Measurements from ENCODE around the gene TRIM5.

The TRIM5 gene

GRCh38 chr11:5646139-5646538, 38.7 kb downstream of the TRIM5 start:
- DNase-seq (ENCODE audit: extremely low read depth, insufficient read length), result no peak
- Histone ChIP-seq H3K36me3 (ENCODE audit: control insufficient read depth, insufficient read depth, low read length) (peaks cover 7% of the 10 kb centered on the region), H3K27me3 (replicated peaks; ENCODE audit: control insufficient read depth, insufficient read depth, low read length) (no peaks in the 10 kb centered on the region), H3K4me3 (replicated peaks; ENCODE audit: low read depth, low read length) (no peak overlapping the region)
- TF ChIP-seq, protein P1, sequence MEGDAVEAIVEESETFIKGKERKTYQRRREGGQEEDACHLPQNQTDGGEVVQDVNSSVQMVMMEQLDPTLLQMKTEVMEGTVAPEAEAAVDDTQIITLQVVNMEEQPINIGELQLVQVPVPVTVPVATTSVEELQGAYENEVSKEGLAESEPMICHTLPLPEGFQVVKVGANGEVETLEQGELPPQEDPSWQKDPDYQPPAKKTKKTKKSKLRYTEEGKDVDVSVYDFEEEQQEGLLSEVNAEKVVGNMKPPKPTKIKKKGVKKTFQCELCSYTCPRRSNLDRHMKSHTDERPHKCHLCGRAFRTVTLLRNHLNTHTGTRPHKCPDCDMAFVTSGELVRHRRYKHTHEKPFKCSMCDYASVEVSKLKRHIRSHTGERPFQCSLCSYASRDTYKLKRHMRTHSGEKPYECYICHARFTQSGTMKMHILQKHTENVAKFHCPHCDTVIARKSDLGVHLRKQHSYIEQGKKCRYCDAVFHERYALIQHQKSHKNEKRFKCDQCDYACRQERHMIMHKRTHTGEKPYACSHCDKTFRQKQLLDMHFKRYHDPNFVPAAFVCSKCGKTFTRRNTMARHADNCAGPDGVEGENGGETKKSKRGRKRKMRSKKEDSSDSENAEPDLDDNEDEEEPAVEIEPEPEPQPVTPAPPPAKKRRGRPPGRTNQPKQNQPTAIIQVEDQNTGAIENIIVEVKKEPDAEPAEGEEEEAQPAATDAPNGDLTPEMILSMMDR (IDR thresholded peaks at IDR 0.05; ENCODE audit: insufficient read depth, low read length, poor library complexity, severe bottlenecking), result no peak

DNA sequence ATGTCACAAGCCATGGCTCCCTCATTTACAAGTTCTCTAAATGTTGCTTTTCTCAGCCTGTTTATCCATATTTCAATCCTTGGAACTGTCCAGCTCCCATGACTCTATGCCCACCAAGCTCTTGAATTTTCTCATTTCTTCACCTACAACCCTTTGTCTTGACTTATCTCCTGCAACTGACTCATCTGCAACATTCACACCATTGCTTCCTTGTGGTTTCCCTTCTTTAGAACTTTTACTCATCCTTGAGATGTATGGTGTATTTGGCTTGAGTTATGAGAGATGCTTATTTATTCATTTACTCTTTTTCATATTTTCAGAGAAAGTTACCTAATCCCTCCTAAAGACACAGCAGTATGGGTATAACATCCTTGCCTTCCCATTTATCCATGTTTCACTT, 41.3 kb downstream of the TRIM5 start:
- DNase-seq (ENCODE audit: extremely low read depth, insufficient read length), result no peak
- no peak overlapping the region for H3K4me3 ChIP-seq (replicated peaks; ENCODE audit: low read depth, low read length)
- TF ChIP-seq, protein P1 (IDR thresholded peaks at IDR 0.05; ENCODE audit: insufficient read depth, low read length, poor library complexity, severe bottlenecking), result no peak
- no peaks in the 10 kb centered on the region for H3K27me3 ChIP-seq (replicated peaks; ENCODE audit: control insufficient read depth, insufficient read depth, low read length)
- peaks cover 7% of the 10 kb centered on the region for H3K36me3 ChIP-seq (ENCODE audit: control insufficient read depth, insufficient read depth, low read length)

GRCh38 chr11:5639953-5640352, 44.9 kb downstream of the TRIM5 start:
- no peaks in the 10 kb centered on the region for H3K27me3 ChIP-seq (replicated peaks; ENCODE audit: control insufficient read depth, insufficient read depth, low read length)
- peaks cover 7% of the 10 kb centered on the region for H3K36me3 ChIP-seq (ENCODE audit: control insufficient read depth, insufficient read depth, low read length)
- TF ChIP-seq, protein P1 (IDR thresholded peaks at IDR 0.05; ENCODE audit: insufficient read depth, low read length, poor library complexity, severe bottlenecking), result no peak
- DNase-seq (ENCODE audit: extremely low read depth, insufficient read length), result no peak
- H3K4me3 ChIP-seq (replicated peaks; ENCODE audit: low read depth, low read length), result no peak overlapping the region

DNA sequence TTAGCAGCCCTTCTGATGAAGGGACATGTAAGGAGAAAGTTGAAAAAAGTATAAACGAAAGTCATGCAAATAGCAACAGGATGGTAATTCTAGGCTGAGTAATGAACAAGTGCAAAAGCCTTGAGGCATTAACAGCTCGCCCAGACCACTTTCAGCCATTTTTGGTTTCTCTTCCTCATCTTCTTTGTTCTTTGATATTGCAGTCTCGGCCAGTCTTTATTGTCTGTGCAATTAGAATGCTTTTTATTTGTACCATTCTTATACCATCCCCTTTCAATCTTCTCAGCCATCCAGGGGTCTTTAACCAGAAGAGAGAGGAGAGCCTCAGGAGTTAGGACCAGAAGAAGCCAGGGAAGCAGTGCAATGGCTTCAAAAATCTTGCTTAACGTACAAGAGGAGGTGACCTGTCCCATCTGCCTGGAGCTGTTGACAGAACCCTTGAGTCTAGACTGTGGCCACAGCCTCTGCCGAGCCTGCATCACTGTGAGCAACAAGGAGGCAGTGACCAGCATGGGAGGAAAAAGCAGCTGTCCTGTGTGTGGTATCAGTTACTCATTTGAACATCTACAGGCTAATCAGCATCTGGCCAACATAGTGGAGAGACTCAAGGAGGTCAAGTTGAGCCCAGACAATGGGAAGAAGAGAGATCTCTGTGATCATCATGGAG, 52.8 kb downstream of the TRIM5 start:
- Histone ChIP-seq H3K36me3 (ENCODE audit: control insufficient read depth, insufficient read depth, low read length) (peaks cover 3% of the 10 kb centered on the region), H3K27me3 (replicated peaks; ENCODE audit: control insufficient read depth, insufficient read depth, low read length) (no peaks in the 10 kb centered on the region), H3K4me3 (replicated peaks; ENCODE audit: low read depth, low read length) (peak overlapping the region; percentile 39; the same call in 1 of the 2 replicates)
- peak; percentile 61 for DNase-seq (ENCODE audit: extremely low read depth, insufficient read length)
- TF ChIP-seq, protein P1 (IDR thresholded peaks at IDR 0.05; ENCODE audit: insufficient read depth, low read length, poor library complexity, severe bottlenecking), result no peak

DNA sequence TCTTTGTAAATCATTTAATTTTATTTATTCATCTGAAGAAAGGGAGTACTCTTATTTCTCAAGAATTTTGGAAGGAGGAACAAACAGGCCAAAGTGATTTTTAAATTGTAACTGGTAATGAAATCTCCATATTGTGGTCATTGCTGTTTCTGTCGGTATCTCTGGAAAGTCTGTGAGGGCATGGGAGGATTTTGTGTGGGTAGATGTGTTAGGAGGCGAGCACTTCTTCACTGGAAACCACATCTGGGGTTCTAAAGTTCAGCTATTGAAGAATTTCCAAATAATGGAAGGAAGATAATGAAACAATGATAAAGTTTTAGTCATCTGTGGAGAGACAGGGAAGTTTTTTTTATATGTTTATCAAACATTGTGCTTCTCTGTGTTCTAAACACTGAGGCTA, 53.5 kb downstream of the TRIM5 start:
- DNase-seq (ENCODE audit: extremely low read depth, insufficient read length), result no peak
- TF ChIP-seq, protein P1 (IDR thresholded peaks at IDR 0.05; ENCODE audit: insufficient read depth, low read length, poor library complexity, severe bottlenecking), result no peak
- Histone ChIP-seq H3K27me3 (replicated peaks; ENCODE audit: control insufficient read depth, insufficient read depth, low read length) (no peaks in the 10 kb centered on the region), H3K4me3 (replicated peaks; ENCODE audit: low read depth, low read length) (no peak overlapping the region), H3K36me3 (ENCODE audit: control insufficient read depth, insufficient read depth, low read length) (peaks cover 3% of the 10 kb centered on the region)

- H3K36me3 ChIP-seq (ENCODE audit: control insufficient read depth, insufficient read depth, low read length), result no peaks in the 10 kb centered on the region
- H3K4me3 ChIP-seq (replicated peaks; ENCODE audit: low read depth, low read length), result no peak overlapping the region
- DNase-seq (ENCODE audit: extremely low read depth, insufficient read length), result no peak
- TF ChIP-seq, protein P1 (IDR thresholded peaks at IDR 0.05; ENCODE audit: insufficient read depth, low read length, poor library complexity, severe bottlenecking), result no peak
- no peaks in the 10 kb centered on the region for H3K27me3 ChIP-seq (replicated peaks; ENCODE audit: control insufficient read depth, insufficient read depth, low read length)
These were observed 58.7 kb downstream of the TRIM5 start for GRCh38 chr11:5626196-5626595.

Measured in GM06990 (cell line).